ENCODE data around the gene PTPRM. TPM values are rescaled to one million over a fixed set of nuclear protein-coding genes. Genes with fewer than 3 reads are reported as not detected.

Gene PTPRM
- polyA plus RNA-seq, 1 donor = 85.4 TPM

DNA sequence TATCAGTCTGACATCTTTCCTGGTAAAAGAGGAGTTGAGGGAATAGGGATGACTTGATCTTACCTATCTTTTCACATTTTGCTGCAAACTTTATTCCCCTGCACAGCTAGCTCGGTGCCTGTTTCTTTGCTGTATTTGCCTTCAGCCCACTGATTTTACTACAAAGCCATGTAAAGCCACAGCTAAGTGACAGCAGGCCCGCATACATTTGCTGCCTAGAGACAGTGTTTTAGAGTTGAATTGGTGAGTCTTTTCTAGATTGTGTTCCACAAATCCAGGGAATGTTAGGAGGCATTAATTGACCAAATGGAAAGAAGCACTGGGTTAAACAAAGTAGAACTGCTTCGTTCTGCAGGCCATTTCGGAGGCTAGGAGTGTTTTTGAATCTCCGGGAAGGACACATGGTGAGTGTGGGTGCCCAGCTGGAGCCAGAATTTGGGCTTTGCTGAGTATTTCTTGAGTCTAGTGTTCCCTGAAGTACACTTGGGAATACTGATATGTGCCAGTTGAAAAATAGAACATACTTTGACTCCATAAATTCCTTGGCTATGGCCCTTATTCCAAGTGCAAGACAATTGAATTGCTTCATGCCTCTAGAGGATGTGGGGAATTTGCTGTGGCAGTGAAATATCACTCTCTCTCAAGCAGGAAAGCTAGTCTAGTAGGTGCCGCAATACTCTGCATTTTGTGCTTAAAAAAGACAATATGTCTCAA, 329.8 kb downstream of the PTPRM start:
- no peak for DNase-seq (ENCODE audit: low read depth)

DNA sequence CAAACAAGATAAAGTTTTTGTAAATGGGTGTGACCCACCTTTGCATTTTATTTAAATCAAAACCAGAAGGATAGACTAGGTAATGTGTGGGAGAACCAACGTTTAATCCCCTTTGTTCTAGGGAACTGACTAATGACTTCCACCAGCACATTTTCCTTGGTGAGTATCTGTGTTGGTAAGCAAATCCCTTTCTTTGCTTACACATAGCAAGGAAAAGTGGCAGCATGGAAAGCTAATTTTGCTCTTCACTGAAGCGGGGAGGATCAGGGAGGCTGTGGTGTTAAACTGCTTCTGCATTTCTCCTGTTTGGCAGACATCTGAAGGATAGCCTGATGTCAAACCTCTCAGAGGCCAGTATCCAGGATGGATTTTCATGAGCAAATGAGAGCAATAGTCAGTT, 331.1 kb downstream of the PTPRM start:
- DNase-seq (ENCODE audit: low read depth) = no peak

DNA sequence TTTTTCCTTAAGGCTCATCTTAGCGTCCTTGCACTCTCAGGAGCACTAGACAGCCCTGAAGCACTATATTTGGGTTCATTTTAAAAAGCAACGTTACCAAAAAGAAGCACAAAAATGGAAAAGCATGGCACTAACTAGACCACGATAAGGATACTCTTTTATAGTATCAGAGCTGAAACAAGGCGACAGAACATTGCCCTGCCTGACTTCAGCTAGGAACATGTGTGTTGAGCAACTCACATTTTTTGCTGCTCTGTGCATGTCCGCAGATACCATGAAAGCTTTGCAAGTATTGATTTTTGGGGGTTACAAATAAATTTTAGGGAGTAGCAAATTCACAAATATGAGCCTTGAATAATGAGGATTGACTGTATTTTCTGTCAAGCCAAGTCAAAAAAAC, 332.0 kb downstream of the PTPRM start:
- DNase-seq (ENCODE audit: low read depth) = no peak

DNA sequence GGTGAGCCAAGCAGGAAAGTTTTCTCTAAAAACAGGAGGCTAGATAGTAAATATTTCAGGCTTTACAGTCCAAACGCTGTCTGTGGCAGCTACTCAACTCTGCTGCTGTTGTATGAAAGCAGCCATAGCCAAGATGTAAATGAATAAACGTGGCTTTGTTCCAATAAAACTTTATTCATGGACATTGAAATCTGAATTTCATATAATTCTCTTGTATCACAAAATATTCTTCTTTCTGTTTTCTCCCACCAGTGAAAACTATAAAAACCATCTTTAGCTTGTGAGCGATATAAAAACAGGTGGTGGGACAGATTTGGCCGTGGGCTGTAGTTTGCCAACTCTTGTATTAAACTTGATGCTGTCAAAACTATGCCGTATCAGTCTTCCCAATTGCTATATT, 333.0 kb downstream of the PTPRM start:
- no peak for DNase-seq (ENCODE audit: low read depth)

DNA sequence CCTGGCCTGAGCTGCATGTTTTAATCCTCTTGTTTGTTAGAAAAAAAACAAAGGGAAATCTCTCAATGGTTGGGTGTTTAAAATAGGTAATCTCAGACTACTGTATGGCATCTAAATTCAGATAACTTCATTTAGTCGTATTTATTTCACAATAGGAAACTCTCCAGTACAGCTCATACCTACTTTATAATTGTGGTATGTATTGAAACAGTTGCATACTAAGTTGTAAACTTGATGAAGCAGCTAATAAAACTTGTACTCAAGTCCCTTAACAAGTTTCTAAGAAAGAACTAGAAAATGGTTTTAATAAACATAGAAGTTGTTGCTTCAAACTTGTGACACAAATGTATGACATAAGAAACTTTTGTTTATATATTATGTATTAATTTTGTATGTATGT, 334.5 kb downstream of the PTPRM start:
- no peak for DNase-seq (ENCODE audit: low read depth)

DNA sequence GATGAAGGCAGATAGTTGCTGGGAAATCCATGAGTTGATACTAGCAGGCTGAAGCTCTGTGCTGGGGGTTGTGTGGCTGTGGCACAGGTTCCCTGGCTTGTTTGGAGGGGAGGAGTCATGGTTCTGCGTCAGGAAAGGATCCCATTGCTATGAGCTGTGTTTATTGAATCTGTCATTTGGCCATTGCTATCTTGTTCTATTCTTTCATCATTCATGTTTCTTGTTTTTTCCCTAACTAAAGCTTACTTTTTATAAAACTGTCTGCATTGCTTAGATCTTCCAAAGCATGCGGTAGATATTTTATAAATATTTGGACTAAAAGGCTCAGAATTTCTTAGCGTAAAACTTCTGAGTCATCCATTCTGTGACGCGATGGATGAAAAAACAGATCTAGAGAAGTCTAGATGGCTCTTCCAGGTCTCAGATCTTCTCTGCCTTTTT, 335.3 kb downstream of the PTPRM start:
- DNase-seq (ENCODE audit: low read depth) = no peak

DNA sequence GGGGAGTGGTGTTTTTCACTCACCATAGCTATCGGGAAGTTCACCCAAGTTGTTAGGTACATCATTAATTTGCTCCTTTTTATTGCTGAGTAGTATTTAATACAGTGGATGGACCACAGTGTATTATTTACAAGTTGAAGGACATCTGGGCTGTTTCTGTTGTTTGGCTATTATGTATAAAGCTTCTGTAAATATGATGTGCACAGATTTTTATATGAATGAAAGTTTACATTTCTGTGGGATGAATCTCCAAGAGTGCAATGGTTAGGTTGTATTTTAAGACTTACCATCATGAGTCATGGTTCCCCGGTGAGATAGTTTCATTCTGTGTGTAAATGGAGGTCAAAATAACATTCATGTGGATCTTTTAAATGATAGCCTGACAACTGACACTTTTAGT, 337.4 kb downstream of the PTPRM start:
- DNase-seq (ENCODE audit: low read depth) = no peak

DNA sequence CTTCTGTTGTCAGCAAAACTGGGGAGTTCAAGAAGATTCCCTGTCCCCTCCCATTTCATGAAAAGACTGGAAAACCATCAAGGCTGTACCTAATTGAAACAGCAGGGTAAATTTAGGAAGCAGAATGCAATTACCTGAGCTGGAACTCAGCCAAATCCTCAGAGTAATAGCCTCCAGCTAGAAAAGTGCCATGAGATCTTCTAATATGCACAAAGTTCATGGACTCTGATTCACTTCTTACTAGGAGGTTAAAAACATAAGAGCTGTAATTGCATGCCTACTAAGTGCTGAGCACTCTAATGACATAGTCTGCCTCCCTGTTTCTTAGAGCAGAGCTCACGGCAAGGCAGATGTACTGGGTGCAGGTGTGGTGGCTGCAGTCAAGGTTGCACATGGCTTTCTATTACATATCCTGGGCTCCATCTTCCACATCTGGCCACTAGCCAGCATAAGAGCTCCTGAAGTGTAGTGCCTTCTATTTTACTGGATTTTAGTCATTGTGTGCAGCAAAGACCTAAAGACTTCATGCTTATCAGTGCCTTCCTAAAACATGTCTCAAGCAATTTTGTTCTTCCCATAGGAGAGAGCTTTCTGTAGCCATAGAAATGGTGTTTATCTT, 341.7 kb downstream of the PTPRM start:
- no peak for DNase-seq (ENCODE audit: low read depth)

DNA sequence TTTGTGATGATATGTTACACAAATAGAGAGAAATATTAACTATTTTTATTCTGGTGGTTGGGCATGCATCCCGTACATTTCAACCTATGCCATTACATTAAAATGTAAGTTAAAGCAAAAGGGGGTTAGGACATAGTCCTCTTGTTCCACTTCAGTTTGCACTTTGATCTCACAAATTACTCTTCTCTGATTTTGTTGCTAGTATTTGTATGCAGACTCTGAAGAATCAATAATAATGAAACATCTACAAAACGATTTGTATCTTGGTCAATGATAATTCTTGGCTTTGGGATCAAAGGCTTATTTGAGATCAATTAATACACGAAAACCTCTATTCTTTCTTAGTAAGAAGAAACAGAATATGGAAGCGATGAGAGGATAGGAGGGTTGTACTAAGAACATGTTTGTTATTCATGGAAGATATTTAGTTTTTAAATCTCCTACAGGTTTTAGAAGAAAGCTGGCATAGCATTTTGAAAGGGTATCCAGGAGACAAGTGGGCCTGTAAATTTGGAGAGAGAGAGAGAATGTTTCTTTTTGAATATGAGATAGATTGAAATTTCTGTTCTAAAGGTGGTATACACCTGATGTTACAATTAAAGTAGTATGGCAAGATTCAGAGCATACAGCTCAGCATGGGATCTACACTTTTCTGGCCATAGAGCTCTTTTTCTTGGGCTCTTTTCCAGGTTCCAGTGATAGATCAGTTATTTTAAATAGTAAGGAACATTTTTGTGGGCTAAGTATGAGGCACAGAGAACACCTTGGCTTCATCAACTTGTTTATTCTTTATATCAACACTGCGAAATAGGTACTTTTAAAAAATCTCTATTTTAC, 347.9 kb downstream of the PTPRM start:
- DNase-seq (ENCODE audit: low read depth) = no peak

DNA sequence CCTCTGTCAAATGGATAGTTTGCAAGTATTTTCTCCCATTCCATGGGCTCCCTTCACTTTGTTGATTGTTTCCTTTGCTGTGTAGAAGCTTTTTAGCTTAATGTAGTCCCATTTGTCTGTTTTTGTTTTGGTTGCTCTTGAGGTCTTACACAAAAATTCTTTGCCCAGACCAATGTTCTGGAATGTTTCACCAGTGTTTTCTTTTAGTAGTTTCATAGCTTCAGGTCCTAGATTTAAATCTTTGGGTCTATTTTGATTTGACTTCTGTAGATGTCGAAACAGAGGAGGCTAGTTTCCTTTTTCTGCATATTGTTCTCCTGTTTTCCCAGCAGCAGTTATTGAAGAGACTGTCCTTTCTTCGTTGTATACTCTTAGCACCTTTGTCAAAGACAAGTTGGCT, 351.6 kb downstream of the PTPRM start:
- DNase-seq (ENCODE audit: low read depth) = no peak

DNA sequence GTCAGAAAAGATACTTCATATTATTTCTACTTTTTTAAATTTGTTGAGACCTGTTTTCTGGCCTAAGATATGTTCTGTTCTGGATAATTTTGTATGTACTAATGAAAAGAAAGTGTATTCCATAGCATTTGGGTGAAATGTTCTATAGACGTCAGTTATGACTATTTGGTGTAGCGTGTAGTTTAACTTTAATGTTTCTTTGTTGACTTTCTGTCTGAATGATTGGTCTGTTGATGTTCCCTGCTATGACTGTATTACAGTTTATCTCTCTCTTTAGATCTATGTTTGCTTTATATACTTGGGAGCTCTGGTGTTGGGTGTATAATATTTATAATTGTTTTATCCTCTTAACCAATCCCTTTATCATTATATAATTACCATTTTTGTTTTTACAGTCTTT, 352.4 kb downstream of the PTPRM start:
- DNase-seq (ENCODE audit: low read depth) = no peak

DNA sequence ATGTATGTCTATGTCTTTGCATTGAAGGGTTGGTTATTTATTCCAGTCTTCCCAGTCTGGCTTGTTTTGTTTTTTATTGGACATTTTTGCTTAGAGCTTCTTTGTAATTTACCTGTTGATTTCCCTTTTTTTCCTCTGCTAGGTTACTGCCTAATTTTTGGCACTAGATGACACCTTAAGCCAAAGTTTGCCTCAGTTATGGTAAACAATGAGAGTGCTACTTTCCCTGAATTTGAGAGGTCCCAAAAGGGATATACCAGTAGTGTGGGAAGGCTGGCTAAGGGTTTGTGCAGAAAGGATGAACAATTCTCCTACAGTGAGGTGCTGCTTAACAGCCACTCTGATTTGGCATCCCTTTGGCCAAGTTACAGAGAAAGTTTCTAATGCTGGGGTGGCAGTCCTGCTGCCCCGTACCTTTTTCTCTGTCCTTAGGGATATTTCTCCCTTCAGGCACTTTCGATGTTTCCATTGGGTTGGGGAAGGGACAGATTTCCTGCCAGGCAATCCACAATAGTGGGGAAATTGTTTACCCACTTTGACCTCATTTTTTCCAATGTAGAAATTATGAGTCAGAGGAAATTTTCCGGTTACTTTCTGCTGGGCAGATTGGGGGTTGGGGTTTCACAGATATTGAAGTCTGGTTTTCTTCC, 354.9 kb downstream of the PTPRM start:
- DNase-seq (ENCODE audit: low read depth) = no peak

DNA sequence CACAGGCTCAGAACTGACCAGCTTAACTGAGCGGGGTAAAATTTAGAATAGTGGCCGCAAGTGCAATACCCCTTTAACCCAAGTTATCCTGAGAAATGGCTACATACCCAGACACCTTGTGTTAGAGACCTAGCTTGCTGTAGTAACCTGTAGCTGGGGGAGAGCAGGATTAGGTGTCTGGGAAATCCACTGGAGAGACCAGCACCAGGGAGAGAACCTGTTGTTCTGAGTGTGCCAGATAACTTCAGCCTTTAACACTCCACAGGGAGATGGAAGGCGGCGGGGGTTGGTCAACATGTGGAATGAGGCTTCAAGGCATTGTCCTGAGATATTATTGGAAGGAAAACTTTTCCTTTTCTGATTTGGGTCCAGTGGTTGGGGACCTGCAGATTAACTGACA, 356.0 kb downstream of the PTPRM start:
- no peak for DNase-seq (ENCODE audit: low read depth)

DNA sequence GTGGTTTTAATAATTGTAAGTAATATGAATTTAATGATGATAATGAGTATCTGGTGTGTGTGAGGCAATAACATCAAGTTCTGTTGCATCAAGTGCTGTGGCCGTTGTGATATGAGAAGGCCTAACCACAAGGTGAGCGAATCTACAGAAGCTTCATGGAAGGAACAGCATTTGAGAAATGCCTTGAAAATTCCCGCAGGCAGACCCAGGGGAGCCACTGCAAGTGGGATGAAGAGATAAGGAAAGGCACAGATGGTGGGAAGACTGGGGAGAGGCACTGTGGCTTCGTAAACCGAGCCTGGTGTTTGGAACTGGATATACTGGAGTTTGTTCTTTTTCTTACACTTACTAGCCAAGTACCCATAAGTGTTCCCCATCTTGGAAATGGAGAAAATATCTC, 357.5 kb downstream of the PTPRM start:
- no peak for DNase-seq (ENCODE audit: low read depth)

DNA sequence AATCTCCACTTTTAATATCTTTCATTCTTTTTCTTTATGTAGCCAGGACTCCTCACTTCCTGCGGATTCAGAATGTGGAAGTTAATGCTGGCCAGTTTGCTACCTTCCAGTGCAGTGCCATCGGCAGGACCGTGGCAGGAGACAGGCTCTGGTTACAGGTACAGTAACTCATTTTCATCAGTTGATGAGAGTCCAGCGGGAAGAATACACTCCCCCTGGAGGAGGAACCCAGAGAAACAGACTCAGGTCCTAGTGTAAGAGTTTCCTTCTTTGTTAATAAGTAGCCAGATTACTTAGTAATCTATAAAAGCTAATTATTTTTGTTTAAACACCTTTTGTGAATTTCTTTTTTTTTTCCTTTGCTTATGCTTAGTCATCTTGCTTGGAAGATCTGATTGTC, 359.4 kb downstream of the PTPRM start:
- DNase-seq (ENCODE audit: low read depth) = no peak

DNA sequence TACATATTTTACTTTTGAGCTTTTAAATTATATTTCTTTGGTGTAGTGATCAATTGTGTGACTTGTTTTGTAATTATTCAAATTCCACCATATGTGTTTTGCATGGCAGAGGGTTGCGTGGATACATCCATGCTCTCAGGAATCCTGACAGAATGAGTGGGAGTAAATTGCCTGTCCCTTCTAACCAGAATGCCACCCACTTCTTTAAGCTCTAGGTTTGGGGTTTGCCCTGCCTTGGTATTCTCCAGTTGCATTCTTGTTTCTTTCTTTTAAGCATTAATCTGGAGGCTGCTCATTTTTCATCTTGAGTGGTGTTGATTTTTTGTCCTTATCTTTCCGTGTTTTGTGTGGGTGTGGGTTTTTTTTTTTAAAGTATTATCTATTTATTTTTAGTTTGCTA, 360.0 kb downstream of the PTPRM start:
- no peak for DNase-seq (ENCODE audit: low read depth)

DNA sequence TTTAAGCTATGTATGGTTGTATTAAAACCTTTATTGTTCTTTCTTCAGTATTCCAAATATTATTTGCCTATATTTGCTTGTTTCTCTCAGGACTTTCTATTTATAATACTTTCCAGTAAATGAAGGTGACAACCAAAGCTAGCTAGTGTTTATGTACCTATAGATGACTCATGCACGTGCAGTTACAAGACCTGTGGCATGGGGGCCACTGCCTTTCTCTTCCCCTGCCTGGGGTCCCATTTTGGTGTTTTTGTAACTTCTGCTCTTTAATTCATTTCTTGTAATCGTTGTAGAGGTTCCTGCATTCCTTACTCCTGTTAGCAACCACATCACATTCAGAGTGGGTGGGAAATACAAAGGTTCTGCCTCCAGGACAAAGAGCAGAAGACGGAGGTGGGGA, 364.6 kb downstream of the PTPRM start:
- no peak for DNase-seq (ENCODE audit: low read depth)

DNA sequence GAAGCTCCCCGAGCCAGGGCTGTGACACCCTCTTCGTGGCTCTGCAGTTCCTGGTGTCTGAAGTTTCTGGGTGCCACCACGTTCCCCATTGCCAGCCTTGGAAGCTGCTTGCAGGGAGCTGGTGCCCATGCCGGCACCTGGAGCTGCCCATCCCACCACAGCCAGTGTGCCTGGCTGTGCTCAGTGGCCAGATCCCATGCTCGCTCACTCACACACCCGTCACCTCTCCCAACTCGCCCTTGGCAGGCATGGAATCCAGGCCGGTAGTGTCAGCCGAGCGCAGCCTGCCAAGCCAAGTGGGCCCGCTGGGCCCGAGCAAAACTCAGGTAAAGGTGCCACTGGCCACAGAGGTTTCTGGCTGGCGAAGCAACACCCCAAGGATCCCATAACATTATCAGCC, 370.2 kb downstream of the PTPRM start:
- no peak for DNase-seq (ENCODE audit: low read depth)

DNA sequence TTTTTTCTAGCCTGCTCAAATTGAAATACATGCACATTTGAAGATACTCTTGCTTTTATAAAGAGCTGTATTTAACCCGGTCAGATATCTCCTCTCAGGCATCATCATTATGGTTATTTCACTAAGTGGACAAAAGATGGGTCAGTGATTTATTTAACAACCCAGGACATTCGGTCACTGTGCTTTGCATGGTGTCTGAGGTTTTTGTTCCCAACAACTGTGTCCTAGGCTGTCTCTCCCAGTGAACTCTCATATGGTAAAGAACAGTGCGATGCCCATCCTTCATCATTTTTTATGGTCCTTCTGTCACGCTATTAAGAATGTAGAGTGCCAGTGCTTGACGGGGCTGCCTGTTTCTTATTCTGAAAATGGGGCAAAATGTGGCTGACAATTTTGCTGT, 372.4 kb downstream of the PTPRM start:
- DNase-seq (ENCODE audit: low read depth) = no peak

DNA sequence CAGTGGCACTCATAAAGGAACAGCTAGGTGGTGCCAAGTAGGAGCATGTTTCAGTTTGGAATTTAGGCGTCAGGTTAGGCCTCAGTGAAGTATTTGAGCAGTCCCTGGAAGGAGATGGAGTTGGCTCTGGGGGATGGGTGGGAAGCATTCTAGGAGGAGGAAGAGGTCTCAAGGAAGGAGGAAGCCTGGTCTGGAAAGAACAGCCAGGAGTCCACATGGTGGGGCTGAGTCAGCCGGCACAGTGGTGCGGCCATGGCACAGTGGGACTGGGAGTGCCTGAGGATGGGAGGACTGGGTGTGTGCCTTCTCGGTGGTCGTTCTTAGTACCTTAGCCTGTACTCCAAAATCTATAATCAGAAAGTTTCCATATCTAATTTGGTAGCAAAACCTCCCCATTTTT, 373.3 kb downstream of the PTPRM start:
- DNase-seq (ENCODE audit: low read depth) = no peak

DNA sequence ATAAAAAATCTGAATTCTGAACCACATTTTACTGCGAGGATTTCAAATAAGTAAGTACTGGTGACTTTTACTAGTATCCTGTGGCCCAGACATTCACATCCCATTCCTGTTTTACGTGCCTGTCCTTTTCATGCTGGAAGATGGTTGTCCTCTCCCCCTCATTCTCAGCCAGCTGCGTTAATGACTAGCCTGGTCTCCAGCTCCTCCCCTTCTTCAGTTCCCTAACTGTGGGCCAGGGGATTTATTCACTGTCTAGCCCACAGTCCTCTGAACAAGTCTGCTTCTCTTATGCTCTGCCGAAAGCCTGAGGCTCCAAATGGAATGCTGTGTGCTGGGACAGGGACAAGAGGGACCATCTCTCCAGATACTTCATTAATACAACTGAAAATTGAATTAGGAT, 373.9 kb downstream of the PTPRM start:
- no peak for DNase-seq (ENCODE audit: low read depth)

DNA sequence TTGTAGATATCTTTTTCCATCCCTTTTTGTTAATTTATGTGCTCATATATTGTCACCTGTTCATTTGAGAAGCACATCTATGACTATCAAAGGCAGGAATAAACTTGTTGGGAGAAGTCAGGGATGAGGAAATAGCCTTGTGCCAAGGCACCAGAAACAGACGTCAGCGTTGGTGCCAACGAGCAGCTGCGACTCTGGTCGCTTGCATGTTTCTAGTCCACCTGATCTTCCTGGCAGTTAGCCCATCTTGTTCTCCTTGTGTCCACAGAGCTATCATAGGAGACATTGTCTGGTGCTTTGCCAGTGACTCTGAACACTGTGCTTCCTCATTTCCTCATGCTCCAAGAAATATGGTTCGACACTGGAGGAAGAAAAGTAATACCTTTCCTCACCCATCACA, 374.4 kb downstream of the PTPRM start:
- DNase-seq (ENCODE audit: low read depth) = no peak

Measured in forelimb muscle (tissue), 1 donor.